GM19193 (cell line): ENCODE results near the gene ALDH1B1.

Source experiments
- POLR2A ChIP-seq: IDR thresholded peaks from 4 replicates; pipeline ENCODE4 v1.6.1; 2011; ENCODE audit not compliant: insufficient read depth, insufficient read length; ENCODE audit errors: extremely low read depth

ALDH1B1 gene

DNA sequence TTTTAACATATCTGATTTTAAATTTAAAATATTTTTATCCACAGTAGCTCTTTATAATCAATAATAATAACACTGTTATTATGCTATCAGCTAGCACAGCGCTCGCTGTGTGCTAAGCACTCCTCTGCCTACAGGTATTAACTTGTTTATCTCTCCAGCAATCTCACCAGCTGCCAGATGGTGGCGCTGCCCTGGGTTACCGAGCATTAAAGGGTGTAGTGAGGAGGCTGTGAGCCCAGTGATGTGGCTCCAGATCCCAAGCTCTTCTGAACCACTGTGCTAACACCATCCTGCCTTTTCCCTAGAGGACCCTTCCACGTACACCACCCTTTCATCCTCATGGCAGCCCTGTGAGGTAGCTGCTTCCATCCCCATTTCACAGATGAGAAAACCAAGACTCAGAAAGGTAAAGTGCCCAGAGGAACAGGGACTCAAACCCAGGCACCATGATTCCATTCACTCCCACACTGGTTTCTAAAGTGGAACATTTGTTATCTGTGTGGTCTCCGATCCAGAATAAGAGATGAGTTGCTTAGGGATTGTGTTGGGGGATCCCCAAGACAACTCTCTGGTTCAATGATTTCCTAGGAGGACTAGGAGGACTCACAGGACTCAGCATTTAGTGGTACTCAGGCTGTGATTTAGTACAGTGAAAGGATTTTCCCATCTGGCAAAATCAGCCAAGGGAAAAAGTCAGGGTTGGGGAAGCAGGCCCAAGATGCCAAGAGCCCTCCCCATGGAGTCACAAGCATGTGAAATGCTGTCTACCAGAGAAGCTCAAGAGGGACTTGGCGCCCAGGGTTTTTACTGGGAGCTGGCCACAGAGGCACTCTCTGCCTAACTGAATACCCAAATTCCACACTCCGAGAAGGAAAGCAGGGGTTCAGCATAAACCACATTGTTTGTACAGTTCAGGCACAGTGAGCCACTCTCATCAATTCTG, 24.8 kb downstream of the ALDH1B1 start:
- no peak for TF ChIP-seq POLR2A

DNA sequence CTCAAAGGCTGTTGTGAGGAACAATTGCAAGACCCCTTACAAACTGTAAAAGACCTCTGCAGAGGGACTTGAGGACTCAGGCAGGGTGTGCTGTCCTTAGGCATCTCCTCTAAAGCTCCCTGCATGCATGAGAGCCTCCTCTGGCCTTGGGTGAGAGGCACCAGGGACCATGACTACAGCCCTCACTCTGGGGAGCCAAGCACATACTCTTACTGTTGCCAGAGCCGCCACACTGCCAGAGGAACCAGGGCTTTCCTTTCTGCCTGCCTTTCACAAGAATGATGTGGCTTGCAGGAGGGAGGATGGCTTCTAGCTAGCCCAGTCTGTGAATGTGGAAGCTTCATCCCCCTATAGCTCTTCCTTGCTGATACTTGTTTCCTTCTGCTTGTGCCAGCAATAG, 25.9 kb downstream of the ALDH1B1 start:
- TF ChIP-seq POLR2A: no peak

DNA sequence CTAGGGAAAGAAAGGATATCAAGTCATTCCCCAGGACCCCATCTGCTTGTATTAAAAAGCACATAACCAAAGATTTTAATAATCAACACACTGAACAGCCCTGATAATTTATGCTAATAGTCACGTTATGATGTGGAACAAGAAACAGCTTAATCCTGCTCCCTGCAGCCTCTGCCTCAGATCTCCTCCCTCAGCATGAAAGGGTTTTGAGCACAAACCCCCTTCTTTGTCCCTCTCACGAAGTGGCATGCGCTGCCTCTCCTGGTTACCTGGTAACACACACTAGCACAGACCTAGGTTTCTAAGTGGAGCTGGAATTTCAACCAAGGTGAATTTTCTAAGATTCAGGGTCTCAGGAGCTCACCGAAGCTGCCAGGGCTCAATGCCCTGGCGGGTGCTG, 26.7 kb downstream of the ALDH1B1 start:
- TF ChIP-seq POLR2A: no peak

DNA sequence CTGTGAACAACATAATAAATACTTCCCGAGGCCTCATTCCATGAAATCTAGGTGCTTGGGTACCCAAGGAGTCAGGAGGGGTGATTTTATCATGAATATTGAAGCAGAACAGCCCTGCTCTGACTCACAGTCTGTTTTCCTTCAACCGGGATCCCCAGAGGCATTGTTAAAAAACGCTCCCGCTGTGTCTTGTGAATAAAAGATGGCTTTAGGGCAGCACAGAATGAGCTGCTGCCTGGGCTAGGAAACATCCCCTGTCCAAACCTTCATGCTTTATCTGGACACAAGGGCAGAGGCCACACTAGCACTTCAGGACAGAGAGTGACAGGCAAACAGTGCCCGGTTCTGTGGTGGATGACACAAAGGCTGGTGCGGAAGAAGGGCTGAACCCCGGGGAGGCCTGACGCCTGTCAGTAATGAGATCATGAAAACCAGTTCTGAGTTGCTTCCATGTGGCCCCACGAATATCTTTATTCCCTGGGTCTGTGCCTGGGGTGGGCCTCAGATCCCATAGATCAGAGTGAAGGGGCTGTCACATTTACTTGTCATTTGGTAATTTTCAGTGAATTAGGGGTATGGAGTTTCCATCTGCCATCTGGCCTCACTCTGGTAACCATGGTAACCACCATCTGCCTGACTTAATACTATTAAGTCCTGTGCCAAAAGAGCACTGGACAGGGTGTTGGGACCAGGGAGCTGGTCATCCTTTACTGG, 29.2 kb downstream of the ALDH1B1 start:
- no peak for TF ChIP-seq POLR2A

DNA sequence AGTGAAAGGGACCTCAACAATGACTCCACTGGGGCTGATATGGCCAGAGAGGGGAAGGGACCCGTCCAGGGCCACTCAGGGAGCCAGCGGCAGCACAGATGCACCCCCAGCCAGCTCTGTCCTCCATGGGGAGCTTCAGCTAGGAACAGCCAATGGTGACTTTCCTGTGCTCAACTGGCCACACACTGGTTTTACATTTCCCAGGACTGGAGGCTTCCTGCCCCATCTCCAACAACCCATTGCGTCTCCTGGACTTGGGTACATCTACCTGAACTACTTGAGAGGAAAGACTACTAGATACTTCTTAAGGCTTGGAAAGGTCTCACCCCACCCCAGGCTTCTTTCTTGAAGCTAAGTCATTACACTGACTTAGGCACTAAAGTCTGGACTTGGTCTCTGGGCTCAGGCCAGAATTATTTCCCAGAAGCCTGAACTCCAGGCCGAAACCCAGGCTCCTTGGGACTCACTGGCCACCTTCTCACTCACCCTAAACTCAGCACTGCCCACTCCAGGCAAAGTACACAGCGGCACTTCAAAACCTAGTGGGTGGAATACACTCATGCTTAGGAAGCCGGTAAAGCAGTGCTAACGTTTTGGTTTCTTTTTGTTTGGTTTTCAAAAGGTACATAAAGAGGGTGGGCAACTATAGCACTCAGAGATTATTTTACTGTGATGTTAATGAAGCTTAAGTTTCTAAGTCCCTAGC, 30.2 kb downstream of the ALDH1B1 start:
- TF ChIP-seq POLR2A: no peak

DNA sequence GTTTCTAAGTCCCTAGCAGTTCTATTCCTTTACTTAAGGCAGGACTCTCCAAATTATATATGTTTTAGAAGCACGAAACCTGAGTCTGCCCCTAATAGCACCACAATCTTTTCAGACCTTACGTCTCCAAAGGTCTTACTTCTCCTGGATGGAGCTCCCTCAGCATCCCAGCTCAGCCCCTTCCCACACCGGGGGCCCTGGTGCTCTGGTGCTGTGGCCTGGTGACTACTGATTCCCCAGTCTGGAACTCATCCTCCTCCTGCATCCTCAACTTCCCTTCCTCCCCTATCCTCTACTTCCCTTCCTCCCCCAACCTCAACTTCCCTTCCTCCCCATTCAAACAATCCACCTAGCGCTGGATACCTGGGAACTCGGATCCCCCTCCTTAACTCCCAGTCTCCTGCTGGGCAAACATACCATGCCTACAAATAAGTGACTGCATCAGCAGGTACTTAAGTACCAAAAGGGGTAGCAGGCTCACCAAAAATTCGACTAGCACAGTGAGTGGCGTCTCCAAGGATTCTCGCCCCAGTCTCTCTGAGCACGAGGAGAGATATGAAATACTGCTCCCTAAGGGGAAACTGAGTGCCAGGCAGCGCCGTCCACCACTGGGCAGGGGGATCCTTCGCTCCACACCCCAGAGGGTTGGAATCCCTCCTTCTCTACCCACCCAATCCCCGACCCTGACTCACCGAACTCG, 30.9 kb downstream of the ALDH1B1 start:
- TF ChIP-seq POLR2A: no peak

GRCh38 chr9:38423973-38424843, 31.7 kb downstream of the ALDH1B1 start, which contains the start of gene IGFBPL1:
TSS of gene IGFBPL1 (minus strand) at chr9:38424454. CDS start at chr9:38424424, 30 bp downstream.
- no peak for TF ChIP-seq POLR2A

DNA sequence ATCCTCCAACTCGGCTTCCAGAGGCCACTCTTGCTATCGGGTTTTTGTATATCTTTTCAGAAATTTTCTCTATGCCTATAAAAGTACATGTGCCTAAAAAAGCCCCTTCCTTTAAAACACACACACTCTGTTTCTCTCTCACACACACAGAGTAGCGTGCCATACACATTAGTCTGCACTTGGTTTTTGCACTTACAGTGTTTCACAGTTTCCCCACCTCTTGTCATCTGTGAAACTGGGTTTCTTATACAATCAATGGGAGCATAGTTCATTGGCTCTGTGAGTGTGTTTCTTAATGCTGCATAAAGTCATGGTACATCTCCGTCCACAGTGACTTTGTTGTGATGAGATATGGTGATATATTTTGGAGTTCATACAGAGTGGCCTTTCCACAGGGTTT, 32.4 kb downstream of the ALDH1B1 start:
- TF ChIP-seq POLR2A: no peak

- TF ChIP-seq POLR2A: no peak
These were observed 35.6 kb downstream of the ALDH1B1 start for GRCh38 chr9:38428062-38428461.

GRCh38 chr9:38431116-38431515, 38.6 kb downstream of the ALDH1B1 start:
- no peak for TF ChIP-seq POLR2A

DNA sequence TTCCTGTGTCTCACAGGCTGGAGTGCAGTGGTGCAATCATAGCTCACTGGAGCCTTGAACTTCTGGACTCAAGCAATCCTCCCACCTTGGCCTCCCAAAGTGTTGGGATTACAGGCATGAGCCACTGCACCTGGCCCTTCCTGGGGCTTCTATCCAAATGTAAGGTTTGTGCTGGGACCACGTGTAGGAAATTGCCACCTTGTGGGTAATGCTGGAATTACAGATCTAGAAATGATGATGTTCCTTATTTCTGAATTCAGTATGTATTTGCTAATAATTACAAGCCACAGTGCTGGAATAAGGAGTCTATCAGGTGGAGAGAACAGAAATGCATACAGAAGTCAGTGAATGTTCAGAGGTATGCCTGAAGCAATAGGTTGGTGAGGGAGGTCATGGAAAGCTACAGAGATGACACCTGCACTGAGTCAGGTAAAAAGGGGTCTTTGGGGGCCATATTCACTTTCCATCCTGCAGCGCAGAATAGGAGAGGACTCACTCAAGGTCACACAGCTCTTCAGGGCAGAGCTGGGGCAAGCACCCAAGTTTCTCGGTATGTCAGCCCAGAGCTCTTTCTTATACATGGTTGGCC, 40.5 kb downstream of the ALDH1B1 start:
- TF ChIP-seq POLR2A: no peak

GRCh38 chr9:38434365-38434764, 41.9 kb downstream of the ALDH1B1 start:
- no peak for TF ChIP-seq POLR2A

GRCh38 chr9:38434853-38435252, 42.4 kb downstream of the ALDH1B1 start:
- TF ChIP-seq POLR2A: no peak
